ENCODE results near the gene RPS21. TPM values are rescaled to one million over a fixed set of nuclear protein-coding genes. Genes with fewer than 3 reads are reported as not detected.
A peak's percentile ranks its signal among the peaks of the same experiment; 100 is the strongest.

RPS21 gene
- total and polyA plus RNA-seq, 10 of the 15 experiments (the other 5 are each of a cell fraction or from before 2014, with no cell fraction given), result 1,474 to 4,987 (median 2,439) TPM

DNA sequence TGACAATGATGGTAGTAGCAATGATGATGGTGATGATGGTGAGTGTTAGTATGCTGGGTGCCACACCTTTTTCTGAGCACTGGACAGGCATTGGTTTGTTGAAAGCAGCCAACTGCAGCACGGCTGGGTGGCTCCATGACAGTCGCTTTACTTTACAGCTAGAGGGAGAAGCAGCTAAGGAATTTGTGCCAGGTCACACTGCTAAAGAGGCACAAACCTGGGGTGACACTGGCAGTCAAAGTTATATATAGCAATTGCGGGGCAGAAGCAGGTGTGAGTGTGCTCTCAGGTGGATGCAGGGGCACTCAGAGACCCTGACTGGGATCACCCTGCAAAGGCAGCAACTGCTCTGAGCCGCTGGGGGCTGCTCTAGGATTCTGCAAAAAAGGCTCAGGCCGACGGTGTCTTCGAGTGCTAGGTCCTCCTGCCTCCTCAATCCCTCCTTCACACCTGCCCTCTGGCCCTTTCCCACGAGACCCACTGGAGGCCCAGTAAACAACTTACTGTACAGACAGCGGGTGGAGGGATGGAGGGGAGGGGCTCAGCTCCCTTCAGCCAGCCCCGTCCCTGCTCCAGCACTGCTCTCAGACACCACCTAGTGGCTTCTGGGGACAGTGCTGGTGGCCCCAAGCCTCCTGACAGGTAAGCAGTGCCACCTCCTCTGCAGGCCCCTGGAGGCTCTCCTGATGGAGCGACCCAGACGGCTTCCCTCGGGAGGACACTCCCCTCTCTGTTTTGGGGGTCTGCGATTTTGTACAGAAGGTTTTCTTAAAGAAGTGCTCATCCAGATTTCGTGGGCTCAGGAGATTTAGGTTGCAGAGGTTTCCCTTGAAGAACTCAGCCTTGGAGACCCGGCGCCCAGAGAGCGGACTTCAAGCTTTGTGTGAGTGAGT lies 4.4 kb upstream of the RPS21 start (continued):
- TF ChIP-seq SRF (IDR thresholded peaks at IDR 0.05; ENCODE audit: low read depth in 2 of 2, low read length in 2 of 2) (no peak), NR2C1 (IDR thresholded peaks at IDR 0.05) (no peak), MYC (IDR thresholded peaks at IDR 0.05; ENCODE audit: insufficient read depth, insufficient read length, insufficient replicate concordance, low read length, severe bottlenecking) (no peak), BMI1 (IDR thresholded peaks at IDR 0.05; ENCODE audit: borderline replicate concordance) (no peak), NRF1 (conservative IDR thresholded peaks at IDR 0.05; ENCODE audit: low read depth, low read length) (no peak), GABPA (IDR thresholded peaks at IDR 0.05; ENCODE audit: low read depth) (no peak), E2F8 (IDR thresholded peaks at IDR 0.05; ENCODE audit: low read depth, partially characterized antibody) (no peak), EGR1 (IDR thresholded peaks at IDR 0.05; ENCODE audit: borderline replicate concordance in 1 of 2, low read depth in 2 of 2, low read length in 2 of 2) (no peak), RAD21 (IDR thresholded peaks at IDR 0.05; ENCODE audit: insufficient read depth, low read depth, low read length) (peak; percentile 90), ZNF24 (IDR thresholded peaks at IDR 0.05) (no peak), TARDBP (IDR thresholded peaks at IDR 0.05; ENCODE audit: borderline replicate concordance) (no peak), SMC3 (IDR thresholded peaks at IDR 0.05; ENCODE audit: borderline replicate concordance, low read length) (peak; percentile 92)
- TF ChIP-seq, protein P1, sequence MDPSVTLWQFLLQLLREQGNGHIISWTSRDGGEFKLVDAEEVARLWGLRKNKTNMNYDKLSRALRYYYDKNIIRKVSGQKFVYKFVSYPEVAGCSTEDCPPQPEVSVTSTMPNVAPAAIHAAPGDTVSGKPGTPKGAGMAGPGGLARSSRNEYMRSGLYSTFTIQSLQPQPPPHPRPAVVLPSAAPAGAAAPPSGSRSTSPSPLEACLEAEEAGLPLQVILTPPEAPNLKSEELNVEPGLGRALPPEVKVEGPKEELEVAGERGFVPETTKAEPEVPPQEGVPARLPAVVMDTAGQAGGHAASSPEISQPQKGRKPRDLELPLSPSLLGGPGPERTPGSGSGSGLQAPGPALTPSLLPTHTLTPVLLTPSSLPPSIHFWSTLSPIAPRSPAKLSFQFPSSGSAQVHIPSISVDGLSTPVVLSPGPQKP (IDR thresholded peaks at IDR 0.05; ENCODE audit: low read depth, low read length), result no peak
- TF ChIP-seq, protein P2, sequence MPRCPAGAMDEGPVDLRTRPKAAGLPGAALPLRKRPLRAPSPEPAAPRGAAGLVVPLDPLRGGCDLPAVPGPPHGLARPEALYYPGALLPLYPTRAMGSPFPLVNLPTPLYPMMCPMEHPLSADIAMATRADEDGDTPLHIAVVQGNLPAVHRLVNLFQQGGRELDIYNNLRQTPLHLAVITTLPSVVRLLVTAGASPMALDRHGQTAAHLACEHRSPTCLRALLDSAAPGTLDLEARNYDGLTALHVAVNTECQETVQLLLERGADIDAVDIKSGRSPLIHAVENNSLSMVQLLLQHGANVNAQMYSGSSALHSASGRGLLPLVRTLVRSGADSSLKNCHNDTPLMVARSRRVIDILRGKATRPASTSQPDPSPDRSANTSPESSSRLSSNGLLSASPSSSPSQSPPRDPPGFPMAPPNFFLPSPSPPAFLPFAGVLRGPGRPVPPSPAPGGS (IDR thresholded peaks at IDR 0.05; ENCODE audit: borderline replicate concordance, insufficient read depth, low read depth, low read length, poor library complexity, severe bottlenecking), result no peak
